Left lobe of liver (tissue), 2 donors: Measurements from ENCODE around the gene CATSPERD. TPM values are rescaled to one million over a fixed set of nuclear protein-coding genes. Genes with fewer than 3 reads are reported as not detected.

ENCODE experiments used
- ATAC-seq: fragments of 200-7000 bp; cut with Tn5 transposase; one replicate; pipeline ENCODE4 v1.9.1; 2020; ENCODE audit warnings: mild to moderate bottlenecking, moderate library complexity
- DNase-seq: peaks from one replicate; pipeline ENCODE4 v3.0.0-alpha.2; 2020; ENCODE audit warnings: low spot score
- total RNA-seq: library from RNA; stranded (reverse); gene quantifications from one replicate; pipeline ENCODE4 v1.2.1, GENCODE V29; 2021
- donor health status: DM: no; HTN: no; CAD: no; lungs with moderate emphysema.
- donor health status: DM: no; HTN: yes; CAD: no.

The CATSPERD gene
- total RNA-seq, 1 donor from 2014 or later, result not detected

DNA sequence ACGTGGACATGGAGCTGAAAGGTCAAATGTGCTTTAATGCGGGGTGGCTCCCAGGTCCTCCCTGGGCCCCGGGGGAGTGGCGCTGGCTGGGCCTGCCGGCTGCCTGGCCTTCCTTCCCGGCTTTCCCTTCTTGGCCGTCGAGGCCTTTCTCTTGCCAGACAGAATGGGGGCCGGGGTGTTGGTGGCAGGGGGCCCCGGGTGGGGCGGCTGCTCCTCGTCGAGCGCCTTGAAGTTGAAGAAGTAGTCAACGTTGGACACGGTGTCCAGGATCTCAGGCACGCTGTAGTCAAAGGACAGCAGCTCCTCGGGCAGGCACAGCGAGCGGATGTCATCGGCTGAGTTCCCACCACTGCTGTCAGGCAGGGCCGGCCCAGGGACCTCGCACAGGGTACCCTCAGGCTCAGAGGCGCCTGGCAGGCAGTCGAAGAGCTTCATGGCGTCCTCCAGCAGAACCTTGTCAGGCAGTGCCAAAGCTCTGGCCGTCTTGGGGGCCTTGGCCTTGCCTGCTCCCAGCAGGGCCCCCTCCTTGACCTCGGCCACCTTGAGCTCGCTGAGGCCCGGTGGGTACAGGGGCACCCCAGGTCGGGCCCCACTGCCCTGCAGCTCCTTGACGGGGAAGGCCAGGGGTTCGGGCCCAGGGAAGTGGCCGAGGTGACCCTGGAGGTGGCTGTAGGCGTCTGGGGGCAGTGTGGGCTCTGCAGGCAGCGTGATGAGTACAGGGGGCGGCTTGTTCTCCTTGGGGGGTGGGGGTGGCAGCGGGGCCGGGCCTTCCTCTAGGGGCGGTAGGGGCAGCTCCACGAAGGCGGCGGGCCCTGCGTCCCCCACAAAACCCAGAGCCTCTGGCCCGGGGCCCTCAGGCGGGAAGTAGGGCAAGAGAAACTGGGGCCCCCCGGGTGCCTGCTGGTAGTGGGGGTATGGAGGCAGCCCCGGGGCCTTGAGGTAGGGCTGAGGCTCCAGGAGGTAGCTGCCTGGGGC, 62.8 kb downstream of the CATSPERD start:
- DNase-seq, result no peak
- ATAC-seq, result no peak

DNA sequence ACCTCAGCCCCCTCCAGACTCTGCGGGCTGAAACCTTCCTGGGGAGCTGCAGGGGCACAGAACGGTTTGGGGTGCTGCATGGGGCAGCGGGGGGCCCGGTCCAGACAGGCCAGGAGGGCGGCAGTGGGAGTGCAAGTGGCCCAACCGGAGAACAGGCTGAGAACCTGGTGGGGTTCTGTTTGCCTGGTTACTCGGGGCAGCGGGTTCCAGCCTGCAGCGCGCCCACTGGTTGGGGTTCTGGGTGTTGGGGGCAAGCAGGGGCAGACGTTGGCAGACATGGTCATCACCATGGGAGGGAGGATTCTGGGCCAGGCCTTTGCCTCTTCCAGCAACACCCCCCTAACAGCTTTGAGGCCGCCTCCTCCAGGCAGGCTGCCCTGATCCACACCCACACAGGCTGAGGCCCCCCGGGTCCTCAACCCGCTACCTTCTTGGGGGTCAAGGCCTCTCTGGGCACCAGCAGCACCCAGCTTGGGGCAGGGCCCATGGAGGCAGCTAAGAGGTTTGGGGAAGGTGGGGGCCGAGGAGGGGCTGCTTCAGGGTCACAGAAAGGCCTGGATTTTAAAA, 64.2 kb downstream of the CATSPERD start, which contains the start of gene PRR22:
TSS of gene PRR22 (minus strand) at position 166 of the 567 bp plus-strand sequence. CDS start at position 80, 86 bp downstream.
- no peak for DNase-seq
- no peak for ATAC-seq

DNA sequence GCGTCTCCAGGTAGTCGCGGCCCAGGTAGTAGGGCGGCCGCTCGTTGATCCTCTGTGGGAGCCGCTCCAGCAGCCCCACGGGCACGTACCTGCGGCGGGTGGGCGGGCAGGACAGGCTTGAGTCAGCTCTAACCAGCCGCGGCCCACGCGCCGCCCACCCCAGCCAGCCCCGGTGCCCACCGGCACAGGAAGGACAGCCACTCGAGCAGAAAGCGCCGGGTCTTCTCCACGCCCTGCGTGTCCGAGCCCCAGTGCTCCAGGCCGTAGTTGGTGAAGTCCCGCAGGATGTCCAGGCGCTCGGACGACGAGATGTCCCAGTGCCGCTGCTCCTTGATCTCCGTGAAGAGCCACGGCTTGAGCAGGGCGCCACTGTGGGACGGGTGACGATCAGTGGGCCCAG, 65.0 kb downstream of the CATSPERD start:
- DNase-seq (no peak), ATAC-seq (no peak)

- ATAC-seq, result no peak
- no peak for DNase-seq
These were observed 66.4 kb downstream of the CATSPERD start for GRCh38 chr19:5786593-5787408.

- DNase-seq (no peak), ATAC-seq (no peak)
These were observed 67.2 kb downstream of the CATSPERD start for GRCh38 chr19:5787409-5788182.

DNA sequence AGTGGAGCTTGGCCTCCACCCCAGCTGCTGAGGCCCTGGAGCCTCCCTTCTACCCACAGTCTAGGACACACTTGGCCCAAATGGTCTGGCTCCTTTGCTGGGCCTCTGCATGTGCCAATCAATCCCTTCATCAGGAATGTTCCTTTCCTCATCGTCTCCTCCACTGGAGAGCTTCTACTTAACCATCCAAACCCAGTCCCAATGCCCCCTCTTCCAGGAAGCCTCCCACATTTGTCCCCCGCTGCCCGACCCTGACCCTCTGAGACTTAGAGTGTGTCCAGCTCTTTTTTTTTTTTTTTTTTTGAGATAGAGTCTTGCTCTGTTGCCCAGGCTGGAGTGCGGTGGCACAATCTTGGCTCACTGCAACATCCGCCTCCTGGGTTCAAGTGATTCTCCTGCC, 68.0 kb downstream of the CATSPERD start:
- ATAC-seq (no peak), DNase-seq (no peak)

- no peak for ATAC-seq
- no peak for DNase-seq
These were observed 68.9 kb downstream of the CATSPERD start for GRCh38 chr19:5789351-5789761.

DNA sequence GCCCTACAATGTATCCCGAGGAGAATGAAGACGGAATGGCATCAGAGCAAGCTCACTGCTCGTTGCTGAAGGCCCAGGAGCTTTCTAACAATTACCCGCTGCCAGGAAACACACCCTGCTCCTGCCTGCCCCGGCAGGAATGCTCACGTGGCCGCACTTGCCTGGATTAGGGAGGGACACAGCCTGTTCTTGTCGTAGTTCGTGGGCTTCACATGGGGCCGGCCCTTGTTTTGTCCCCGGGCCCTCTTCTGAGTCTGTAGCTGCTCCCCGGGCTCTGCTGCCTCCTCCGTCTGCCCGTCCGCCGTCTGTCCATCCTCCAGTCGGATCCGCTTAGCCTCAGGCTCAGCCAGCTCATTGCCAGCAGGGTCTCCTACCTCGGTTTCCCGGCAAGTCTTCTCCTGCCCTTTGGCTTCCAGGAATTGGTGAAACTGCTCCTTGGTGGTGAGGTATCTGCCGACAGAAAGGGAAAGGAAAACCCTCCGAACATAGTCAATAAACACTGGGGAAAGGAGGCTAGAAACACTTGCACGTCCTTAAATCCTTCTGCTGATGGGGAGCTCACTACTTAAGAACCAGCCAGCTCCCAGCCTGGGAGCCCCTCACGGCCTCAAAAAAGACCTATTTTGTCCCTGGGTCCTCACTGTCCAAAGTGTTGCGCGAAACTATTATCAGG, 69.6 kb downstream of the CATSPERD start:
- DNase-seq, result no peak

GRCh38 chr19:5790559-5791520, 70.4 kb downstream of the CATSPERD start, which contains the start of gene DUS3L:
TSS of gene DUS3L (minus strand) at chr19:5791163. CDS start at chr19:5791141, 22 bp downstream.
- DNase-seq (peak; percentile 97), ATAC-seq (peak; percentile 93)

More for the DNA sequence above, 69.6 kb downstream of the CATSPERD start:
- no peak for ATAC-seq

GRCh38 chr19:5792224-5792623, 71.8 kb downstream of the CATSPERD start:
- no peak for DNase-seq
- no peak for ATAC-seq

DNA sequence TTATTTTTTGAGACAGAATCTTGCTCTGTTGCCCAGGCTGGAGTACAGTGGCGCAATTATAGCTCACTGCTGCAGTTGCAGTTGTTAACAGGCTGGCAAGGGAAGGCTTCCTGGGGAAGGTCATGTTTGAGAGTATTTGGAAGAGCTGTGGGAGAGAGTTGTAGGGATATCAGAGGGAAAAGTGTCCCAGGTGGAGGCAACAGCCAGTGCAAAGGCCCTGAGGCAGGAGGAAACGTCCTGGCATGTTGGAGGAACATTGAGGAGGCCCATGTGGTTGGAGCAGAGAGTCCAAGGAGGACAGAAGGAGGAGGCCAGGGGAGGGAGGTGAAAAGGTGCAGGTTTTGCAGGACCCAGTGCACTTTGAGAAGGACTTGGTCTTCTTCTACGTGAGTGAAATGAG, 72.8 kb downstream of the CATSPERD start:
- ATAC-seq (no peak), DNase-seq (no peak)

DNA sequence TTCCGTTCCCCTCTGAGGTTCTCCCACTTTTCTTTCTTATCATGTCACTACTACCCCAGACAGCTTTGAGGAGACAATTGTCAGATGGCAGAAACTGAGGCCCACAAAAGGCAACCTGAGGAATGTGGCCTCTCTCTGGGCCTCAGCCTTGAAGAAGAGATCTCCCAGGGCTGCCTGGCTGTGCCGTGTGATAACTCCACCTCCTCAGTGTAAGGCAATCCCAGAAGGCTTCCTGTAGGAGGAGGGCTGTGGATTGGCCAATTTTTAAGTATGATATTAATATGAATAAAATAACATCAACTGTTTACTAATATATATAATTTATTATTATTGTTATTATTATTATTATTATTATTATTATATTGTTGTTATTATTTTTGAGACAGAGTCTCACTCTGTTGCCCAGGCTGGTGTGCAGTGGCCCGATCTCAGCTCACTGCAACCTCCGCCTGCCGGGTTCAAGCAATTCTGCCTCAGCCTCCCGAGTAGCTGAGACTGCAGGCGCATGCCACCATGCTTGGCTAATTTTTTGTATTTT, 75.0 kb downstream of the CATSPERD start:
- DNase-seq (no peak), ATAC-seq (no peak)

- no peak for DNase-seq
- ATAC-seq, result no peak
These were observed 77.8 kb downstream of the CATSPERD start for GRCh38 chr19:5798244-5798643.

GRCh38 chr19:5799247-5800241, 79.1 kb downstream of the CATSPERD start:
- DNase-seq (peak; percentile 80), ATAC-seq (peak; percentile 34)

DNA sequence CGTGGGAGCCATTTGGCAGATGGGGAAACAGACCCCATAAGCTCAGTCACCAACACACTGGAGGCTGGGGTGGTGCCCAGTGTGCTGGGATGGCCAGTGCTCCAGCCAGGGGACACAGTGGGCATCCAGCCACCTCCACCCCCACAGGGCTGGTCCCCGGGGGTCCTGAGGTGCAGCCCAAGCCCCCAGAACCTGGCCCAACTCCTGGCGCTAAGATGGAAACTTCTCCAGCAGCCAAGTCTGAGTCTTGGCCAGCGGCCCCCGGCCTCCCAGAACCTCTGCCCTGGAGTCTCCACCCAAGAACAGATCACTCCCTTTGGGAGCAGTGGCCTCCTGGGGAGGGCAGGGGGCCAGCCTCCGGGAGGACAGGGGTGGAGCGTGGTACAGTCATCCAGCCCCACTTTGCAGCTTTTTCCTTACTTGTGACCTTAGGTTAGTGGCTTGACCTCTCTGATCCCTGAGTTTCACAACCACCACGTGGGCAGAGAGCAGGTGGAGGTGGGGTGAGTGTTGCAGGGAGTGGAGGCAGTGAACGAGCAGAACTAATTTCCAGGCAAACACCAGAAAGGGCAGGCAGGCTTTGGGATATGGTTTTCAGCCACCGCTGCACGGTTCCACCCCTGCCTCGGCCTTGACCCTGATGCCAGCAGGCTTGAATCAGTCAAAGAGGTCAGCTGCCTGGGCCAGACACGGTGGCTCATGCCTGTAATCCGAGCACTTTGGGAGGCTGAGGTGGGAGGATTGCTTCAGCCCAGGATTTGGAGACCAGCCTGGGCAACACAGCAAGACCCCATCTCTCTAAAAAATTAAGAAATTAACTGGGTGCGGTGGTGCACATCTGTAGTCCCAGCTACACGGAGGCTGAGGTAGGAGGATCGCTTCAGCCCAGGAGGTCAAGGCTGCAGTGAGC, 80.2 kb downstream of the CATSPERD start:
- peak; percentile 93 for DNase-seq
- peak; percentile 61 for ATAC-seq
